HFFc6 (cell line): ENCODE results near the gene SLC7A4. TPM values are rescaled to one million over a fixed set of nuclear protein-coding genes. Genes with fewer than 3 reads are reported as not detected.

Experiments used
- DNase-seq: peaks from one replicate; pipeline ENCODE4 v3.0.0-alpha.2; 2018
- H3K27ac Mint-ChIP-seq: 2 replicates; pipeline ENCODE4 v1.8.0; 2020; ENCODE audit warnings: mild to moderate bottlenecking, mixed read lengths
- H3K27me3 Mint-ChIP-seq: 2 replicates; pipeline ENCODE4 v1.8.0; 2021; ENCODE audit warnings: mild to moderate bottlenecking, moderate library complexity, mixed read lengths; ENCODE audit not compliant: insufficient read depth
- H3K36me3 Mint-ChIP-seq: 2 replicates; pipeline ENCODE4 v1.8.0; 2021; ENCODE audit warnings: low read depth, mixed read lengths
- H3K4me1 Mint-ChIP-seq: 2 replicates; pipeline ENCODE4 v1.8.0; 2020; ENCODE audit warnings: low read depth, mixed read lengths
- H3K4me3 Mint-ChIP-seq: 2 replicates; pipeline ENCODE4 v1.8.0; 2020; ENCODE audit warnings: mild to moderate bottlenecking, moderate library complexity, mixed read lengths
- H3K9me3 Mint-ChIP-seq: 2 replicates; pipeline ENCODE4 v1.8.0; 2020; ENCODE audit warnings: mild to moderate bottlenecking, mixed read lengths
- long read RNA-seq: library from polyadenylated mRNA; unstranded; transcript quantifications from one replicate; pipeline ENCODE4 v2.0.0, GENCODE V29; 2019
- total RNA-seq, 6 experiments: library from RNA; stranded (reverse); fragmentation: NEBNext Ultra II Directional; extraction: Animal tissue kit (Norgen Biotek cat#: 25700); gene quantifications; 2 replicates in 1 of 6; 3 replicates in 5 of 6; pipeline ENCODE4 v1.2.3, GENCODE V29; 2021
- TF ChIP-seq, protein P1 (sequence below): fragments of 200-600 bp; sonication (generic); IDR thresholded peaks from 2 replicates; pipeline ENCODE4 v1.5.0; 2021; ENCODE audit warnings: antibody characterized with exemption, mild to moderate bottlenecking

The SLC7A4 gene, protein sequence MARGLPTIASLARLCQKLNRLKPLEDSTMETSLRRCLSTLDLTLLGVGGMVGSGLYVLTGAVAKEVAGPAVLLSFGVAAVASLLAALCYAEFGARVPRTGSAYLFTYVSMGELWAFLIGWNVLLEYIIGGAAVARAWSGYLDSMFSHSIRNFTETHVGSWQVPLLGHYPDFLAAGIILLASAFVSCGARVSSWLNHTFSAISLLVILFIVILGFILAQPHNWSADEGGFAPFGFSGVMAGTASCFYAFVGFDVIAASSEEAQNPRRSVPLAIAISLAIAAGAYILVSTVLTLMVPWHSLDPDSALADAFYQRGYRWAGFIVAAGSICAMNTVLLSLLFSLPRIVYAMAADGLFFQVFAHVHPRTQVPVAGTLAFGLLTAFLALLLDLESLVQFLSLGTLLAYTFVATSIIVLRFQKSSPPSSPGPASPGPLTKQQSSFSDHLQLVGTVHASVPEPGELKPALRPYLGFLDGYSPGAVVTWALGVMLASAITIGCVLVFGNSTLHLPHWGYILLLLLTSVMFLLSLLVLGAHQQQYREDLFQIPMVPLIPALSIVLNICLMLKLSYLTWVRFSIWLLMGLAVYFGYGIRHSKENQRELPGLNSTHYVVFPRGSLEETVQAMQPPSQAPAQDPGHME
- total RNA-seq: under 1 TPM in 1 of 6 experiments, not detected in 5; 0.07 TPM
- long read RNA-seq: 0 reads

DNA sequence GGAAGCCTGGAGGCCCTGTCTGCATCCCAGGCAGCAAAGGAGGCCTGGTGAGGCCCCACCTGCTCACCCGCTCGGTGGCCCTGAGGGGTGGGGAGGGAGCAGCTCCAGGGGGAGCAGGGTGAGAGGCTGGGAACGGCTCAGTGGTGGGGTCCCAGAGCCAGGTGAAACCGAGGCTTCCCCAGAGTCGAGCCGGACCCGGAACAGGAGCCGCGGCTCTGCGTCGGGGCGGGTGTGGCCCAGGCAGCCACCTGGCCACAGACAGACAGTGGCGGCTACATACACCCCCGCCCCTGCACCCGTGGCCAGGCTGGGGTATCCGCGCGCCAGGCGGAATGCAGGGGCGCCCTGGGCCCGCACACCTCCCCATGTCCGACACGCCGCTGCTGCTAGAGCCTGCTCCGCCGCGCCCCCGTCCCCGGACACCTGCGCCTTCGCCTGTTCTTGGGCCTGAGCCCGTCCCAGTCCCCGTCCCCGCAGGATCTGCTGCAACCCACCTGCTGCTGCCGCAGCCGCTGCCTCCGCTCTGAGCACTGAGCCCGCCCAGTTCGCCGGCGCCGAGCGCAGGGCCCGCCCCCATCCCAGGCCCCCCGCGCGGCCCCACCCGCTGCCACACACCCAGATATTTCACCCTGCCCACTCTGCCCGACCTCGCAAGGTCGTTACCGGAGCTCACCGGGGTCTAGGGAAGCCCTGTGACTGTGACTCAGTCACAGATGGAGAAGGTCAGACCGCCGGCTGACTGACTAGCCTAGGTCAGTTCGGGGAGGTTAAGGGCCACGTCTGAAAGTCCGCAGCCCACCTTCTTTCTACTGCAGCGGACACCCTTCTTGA lies at the start of gene SLC7A4:
SLC7A4 (minus strand) TSS at position 525 of the 831 bp plus-strand sequence. CDS start 749 bp downstream, outside the sequence.
- TF ChIP-seq, protein P1, sequence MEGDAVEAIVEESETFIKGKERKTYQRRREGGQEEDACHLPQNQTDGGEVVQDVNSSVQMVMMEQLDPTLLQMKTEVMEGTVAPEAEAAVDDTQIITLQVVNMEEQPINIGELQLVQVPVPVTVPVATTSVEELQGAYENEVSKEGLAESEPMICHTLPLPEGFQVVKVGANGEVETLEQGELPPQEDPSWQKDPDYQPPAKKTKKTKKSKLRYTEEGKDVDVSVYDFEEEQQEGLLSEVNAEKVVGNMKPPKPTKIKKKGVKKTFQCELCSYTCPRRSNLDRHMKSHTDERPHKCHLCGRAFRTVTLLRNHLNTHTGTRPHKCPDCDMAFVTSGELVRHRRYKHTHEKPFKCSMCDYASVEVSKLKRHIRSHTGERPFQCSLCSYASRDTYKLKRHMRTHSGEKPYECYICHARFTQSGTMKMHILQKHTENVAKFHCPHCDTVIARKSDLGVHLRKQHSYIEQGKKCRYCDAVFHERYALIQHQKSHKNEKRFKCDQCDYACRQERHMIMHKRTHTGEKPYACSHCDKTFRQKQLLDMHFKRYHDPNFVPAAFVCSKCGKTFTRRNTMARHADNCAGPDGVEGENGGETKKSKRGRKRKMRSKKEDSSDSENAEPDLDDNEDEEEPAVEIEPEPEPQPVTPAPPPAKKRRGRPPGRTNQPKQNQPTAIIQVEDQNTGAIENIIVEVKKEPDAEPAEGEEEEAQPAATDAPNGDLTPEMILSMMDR: no peak
- Mint-ChIP-seq H3K9me3 (no peaks in the 10 kb centered on the region), H3K36me3 (no peaks in the 10 kb centered on the region), H3K27ac (no peak within 1 kb of the TSS), H3K4me1 (peaks cover 8% of the 10 kb centered on the region), H3K27me3 (peaks cover 11% of the 10 kb centered on the region), H3K4me3 (no peak within 1 kb of the TSS)
- DNase-seq: no peak

DNA sequence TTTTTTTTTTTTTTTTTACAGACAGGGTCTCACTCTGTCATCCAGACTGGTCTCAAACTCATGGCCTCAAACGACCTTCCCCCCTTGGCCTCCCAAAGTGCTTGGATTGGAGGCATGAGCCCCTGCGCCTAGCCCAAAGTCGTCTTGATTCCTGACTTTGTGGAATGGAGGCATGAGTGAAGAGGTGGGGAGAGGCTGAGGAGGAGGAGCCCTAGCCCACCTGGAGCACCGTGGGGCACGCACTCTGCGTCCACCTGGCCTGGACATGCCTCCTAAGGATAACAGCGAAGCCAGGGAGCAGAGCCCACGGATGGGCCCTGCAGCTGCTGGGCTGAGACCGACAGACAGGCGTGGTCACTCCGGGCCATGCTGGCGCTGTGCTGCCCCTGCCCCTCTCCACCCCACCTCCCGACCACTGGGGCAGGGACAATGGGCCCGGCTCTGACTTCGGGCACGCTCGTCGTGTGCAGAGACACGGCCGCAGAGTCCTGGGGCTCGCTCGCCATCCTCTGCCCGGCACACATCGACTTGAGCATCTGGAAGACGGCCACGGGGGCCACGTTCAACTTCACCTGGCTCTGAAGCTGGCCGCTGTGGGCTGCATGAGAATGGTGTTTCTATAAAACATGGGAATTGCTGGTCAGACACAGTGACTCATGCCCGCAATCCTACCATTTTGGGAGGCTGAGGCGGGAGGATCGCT lies 48.2 kb upstream of the SLC7A4 start:
- no peak for DNase-seq
- Mint-ChIP-seq H3K27me3 (peaks cover 3% of the 10 kb centered on the region; the same call in 1 of the 2 replicates), H3K4me3 (no peak overlapping the region), H3K9me3 (no peaks in the 10 kb centered on the region), H3K36me3 (no peaks in the 10 kb centered on the region), H3K4me1 (no peaks in the 10 kb centered on the region), H3K27ac (no peak overlapping the region)
- TF ChIP-seq, protein P1: no peak

DNA sequence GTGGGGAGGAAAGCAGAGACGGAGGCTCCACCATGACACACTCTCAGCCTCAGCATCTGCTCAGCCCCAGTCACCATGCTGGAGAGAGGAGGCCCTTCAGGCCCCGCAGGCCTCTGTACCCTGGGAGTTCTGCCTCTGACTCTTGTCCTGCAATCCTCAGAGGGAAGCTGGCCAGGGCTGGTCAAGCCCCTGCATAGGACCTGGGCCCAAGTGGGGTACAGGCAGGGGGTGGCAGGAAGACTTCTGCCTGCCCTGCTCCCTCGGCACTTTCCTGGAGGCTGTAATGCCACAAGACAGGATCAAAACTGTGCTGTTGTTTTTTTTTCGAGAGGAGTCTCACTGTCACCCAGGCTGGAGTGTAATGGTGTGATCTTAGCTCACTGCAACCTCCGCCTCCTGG lies 47.1 kb upstream of the SLC7A4 start:
- no peak for DNase-seq
- TF ChIP-seq, protein P1: no peak
- Mint-ChIP-seq H3K27ac (no peak overlapping the region), H3K9me3 (no peaks in the 10 kb centered on the region), H3K4me1 (peaks cover under 1% of the 10 kb centered on the region), H3K4me3 (no peak overlapping the region), H3K27me3 (peaks cover 3% of the 10 kb centered on the region; the same call in 1 of the 2 replicates), H3K36me3 (no peaks in the 10 kb centered on the region)

DNA sequence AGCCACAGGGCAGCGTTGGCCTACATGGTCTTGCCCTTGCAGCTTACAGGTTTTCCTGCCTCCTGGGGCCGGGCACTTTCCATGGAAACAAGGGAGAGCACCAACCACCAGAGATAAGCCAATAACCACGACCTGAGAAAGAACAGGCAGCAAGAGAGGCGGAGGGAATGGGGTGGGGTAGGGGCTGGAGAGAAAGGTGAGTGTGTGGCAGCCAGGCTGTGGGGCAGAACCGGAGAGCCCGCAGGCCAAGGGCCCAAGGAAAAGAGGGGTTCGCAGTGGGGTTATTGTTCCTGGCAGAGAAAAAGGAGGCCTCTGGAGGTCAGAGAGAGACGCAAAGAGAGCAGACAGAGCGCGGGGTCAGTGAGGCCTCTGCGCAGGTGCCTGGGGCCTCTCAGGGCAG lies 46.6 kb upstream of the SLC7A4 start:
- TF ChIP-seq, protein P1: no peak
- Mint-ChIP-seq H3K27me3 (peaks cover 3% of the 10 kb centered on the region; the same call in 1 of the 2 replicates), H3K9me3 (no peaks in the 10 kb centered on the region), H3K4me1 (peaks cover 6% of the 10 kb centered on the region), H3K27ac (no peak overlapping the region), H3K36me3 (no peaks in the 10 kb centered on the region), H3K4me3 (no peak overlapping the region)
- no peak for DNase-seq
